Fibroblast of lung (primary cell): Measurements from ENCODE around the gene DNAJC8.

ENCODE experiments used
- EZH2 ChIP-seq: IDR thresholded peaks from 2 replicates; pipeline ENCODE4 v1.5.1; 2012; ENCODE audit warnings: low read length, control low read depth, mild to moderate bottlenecking; ENCODE audit errors: missing control alignments
- TF ChIP-seq, protein P1 (sequence below), 2 donors: IDR thresholded peaks in 1 of 2; conservative IDR thresholded peaks in 1 of 2; 1 replicate in 1 of 2; 2 replicates in 1 of 2; pipeline ENCODE4 v1.5.1; 2011 to 2012; ENCODE audit warnings: low read length in 2 of 2, control low read depth in 1 of 2, inconsistent platforms in 1 of 2, low read depth in 1 of 2, mild to moderate bottlenecking in 1 of 2

DNA sequence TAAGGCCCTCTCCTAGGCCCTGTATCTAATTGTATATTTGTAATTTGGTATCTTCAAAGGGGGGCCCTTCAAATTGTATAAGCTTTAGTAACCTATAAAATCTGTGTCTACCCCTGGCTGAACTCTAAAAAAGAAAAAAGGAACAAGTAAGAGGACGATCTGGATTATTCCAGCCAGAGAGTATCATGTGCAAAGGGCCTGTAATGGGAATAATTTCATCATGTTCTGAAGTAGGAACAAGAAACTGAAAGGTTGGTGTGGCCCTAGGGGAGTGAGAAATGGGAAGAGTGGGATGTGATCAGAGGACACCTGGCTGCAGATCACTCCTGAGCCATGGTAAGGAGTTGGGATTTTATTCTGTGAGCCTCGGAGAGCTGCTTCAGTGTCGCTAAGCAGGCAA, 71.1 kb downstream of the DNAJC8 start:
- TF ChIP-seq, protein P1, sequence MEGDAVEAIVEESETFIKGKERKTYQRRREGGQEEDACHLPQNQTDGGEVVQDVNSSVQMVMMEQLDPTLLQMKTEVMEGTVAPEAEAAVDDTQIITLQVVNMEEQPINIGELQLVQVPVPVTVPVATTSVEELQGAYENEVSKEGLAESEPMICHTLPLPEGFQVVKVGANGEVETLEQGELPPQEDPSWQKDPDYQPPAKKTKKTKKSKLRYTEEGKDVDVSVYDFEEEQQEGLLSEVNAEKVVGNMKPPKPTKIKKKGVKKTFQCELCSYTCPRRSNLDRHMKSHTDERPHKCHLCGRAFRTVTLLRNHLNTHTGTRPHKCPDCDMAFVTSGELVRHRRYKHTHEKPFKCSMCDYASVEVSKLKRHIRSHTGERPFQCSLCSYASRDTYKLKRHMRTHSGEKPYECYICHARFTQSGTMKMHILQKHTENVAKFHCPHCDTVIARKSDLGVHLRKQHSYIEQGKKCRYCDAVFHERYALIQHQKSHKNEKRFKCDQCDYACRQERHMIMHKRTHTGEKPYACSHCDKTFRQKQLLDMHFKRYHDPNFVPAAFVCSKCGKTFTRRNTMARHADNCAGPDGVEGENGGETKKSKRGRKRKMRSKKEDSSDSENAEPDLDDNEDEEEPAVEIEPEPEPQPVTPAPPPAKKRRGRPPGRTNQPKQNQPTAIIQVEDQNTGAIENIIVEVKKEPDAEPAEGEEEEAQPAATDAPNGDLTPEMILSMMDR (conservative IDR thresholded peaks at IDR 0.05 in 1 of 2, IDR thresholded peaks at IDR 0.05 in 1 of 2; ENCODE audit: low read depth in 1 of 2, low read length in 2 of 2), result no peak
- no peak for TF ChIP-seq EZH2
